Activated CD4-positive, alpha-beta memory T cell treated with anti-CD3 and anti-CD28 coated beads for 36 hours (primary cell): ENCODE results near the gene SPEG. TPM values are rescaled to one million over a fixed set of nuclear protein-coding genes. Genes with fewer than 3 reads are reported as not detected.

Experiments
- CTCF ChIA-PET: fragments of 350-600 bp; sonication (Branson Sonifier 250); formaldehyde crosslinking; loops from one replicate; lab custom pipeline; 2021; ENCODE audit warnings: antibody characterized with exemption, inconsistent platforms; lab: Charles Lee
- POLR2A ChIA-PET: fragments of 350-600 bp; sonication (Branson Sonifier 250); formaldehyde crosslinking; loops from one replicate; lab custom pipeline; 2021; ENCODE audit warnings: antibody characterized with exemption; lab: Charles Lee
- DNase-seq: peaks from one replicate; pipeline ENCODE4 v3.0.0-alpha.2; 2020
- H3K27ac Mint-ChIP-seq: one replicate; pipeline ENCODE4 v1.8.0; 2021; ENCODE audit warnings: mixed read lengths
- H3K27me3 Mint-ChIP-seq: one replicate; pipeline ENCODE4 v1.8.0; 2021; ENCODE audit warnings: mixed read lengths
- H3K36me3 Mint-ChIP-seq: one replicate; pipeline ENCODE4 v1.8.0; 2021; ENCODE audit warnings: mixed read lengths
- H3K4me1 Mint-ChIP-seq: one replicate; pipeline ENCODE4 v1.8.0; 2021; ENCODE audit warnings: low read depth, mixed read lengths
- H3K4me3 Mint-ChIP-seq: one replicate; pipeline ENCODE4 v1.8.0; 2021; ENCODE audit warnings: mild to moderate bottlenecking, mixed read lengths
- H3K9me3 Mint-ChIP-seq: one replicate; pipeline ENCODE4 v1.8.0; 2021; ENCODE audit warnings: mixed read lengths
- intact Hi-C: fragments of 100-400 bp; cut with micrococcal nuclease; formaldehyde crosslinking; loops from one replicate; pipeline ENCODE4 v1.15.1; 2023
- total RNA-seq, 2 experiments: library from RNA; stranded (reverse); gene quantifications; one replicate each; pipeline ENCODE4 v1.2.3, GENCODE V29; 2021

Gene SPEG
- total RNA-seq, 2 experiments from 2014 or later, result 1.1 to 1.7 TPM

- Mint-ChIP-seq H3K36me3 (peaks cover 4% of the 10 kb centered on the region), H3K9me3 (no peaks in the 10 kb centered on the region), H3K4me3 (peak within 1 kb of the TSS; percentile 83), H3K4me1 (peaks cover 38% of the 10 kb centered on the region), H3K27me3 (peaks cover 41% of the 10 kb centered on the region), H3K27ac (peak within 1 kb of the TSS; percentile 72)
- peak; percentile 97 for DNase-seq
- ChIA-PET CTCF (interaction anchor here (0.6 to 10.7 kb wide), 12 partner anchors 11 to 622 kb away, joined by 3 to 277 read pairs (median 4); partner anchors contain the start of genes CHPF and TMEM198), POLR2A (interaction anchor here (0.6 to 1.7 kb wide), 7 partner anchors 16 to 281 kb away, joined by 3 to 6 read pairs (median 4); partner anchors contain the start of genes CHPF, DNPEP, STK11IP and TMEM198)
- intact Hi-C loops, result loop anchor here (1.0 to 5.0 kb wide), 8 partner anchors 11 to 110 kb away; partner anchors contain the start of genes CHPF and STK11IP
Observed at GRCh38 chr2:219498280-219499057, 63.8 kb downstream of the SPEG start, which contains the start of gene GMPPA. Gene GMPPA (plus strand): TSS chr2:219498891. CDS start chr2:219499976, 1,085 bp downstream.

- Mint-ChIP-seq H3K9me3 (no peaks in the 10 kb centered on the region), H3K4me1 (peaks cover 38% of the 10 kb centered on the region), H3K27me3 (peaks cover 37% of the 10 kb centered on the region), H3K27ac (peak overlapping the region; percentile 72), H3K36me3 (peaks cover 7% of the 10 kb centered on the region), H3K4me3 (peak overlapping the region; percentile 83)
- intact Hi-C loops, result loop anchor here (2.0 to 5.0 kb wide), 2 partner anchors 22 to 57 kb away; no protein-coding TSS in a partner anchor
- ChIA-PET POLR2A (interaction anchor here (1.1 to 1.7 kb wide), 5 partner anchors 17 to 111 kb away, joined by 3 to 6 read pairs (median 5); partner anchors contain the start of genes DNPEP and STK11IP), CTCF (interaction anchor here (0.8 to 10.7 kb wide), 10 partner anchors 11 to 623 kb away, joined by 3 to 277 read pairs (median 4); partner anchors contain the start of genes CHPF and TMEM198)
- DNase-seq, result no peak
Observed at GRCh38 chr2:219499058-219499307, 64.3 kb downstream of the SPEG start.

- H3K27ac Mint-ChIP-seq, result peak overlapping the region; percentile 72
- DNase-seq, result no peak
- POLR2A ChIA-PET, result interaction anchor here (1.6 to 1.7 kb wide), 2 partner anchors 98 to 112 kb away, joined by 5 to 6 read pairs; partner anchors contain the start of genes DNPEP and STK11IP
- peaks cover 32% of the 10 kb centered on the region for H3K27me3 Mint-ChIP-seq
- peaks cover 12% of the 10 kb centered on the region for H3K36me3 Mint-ChIP-seq
- CTCF ChIA-PET, result interaction anchor here (0.7 to 10.7 kb wide), 5 partner anchors 10 to 111 kb away, joined by 3 to 277 read pairs (median 43); partner anchors contain the start of genes CHPF and TMEM198
- peaks cover 38% of the 10 kb centered on the region for H3K4me1 Mint-ChIP-seq
- peak overlapping the region; percentile 83 for H3K4me3 Mint-ChIP-seq
- intact Hi-C loops, result loop anchor here (2.0 to 5.0 kb wide), 2 partner anchors 23 to 57 kb away; no protein-coding TSS in a partner anchor
- H3K9me3 Mint-ChIP-seq, result no peaks in the 10 kb centered on the region
Observed at GRCh38 chr2:219499555-219499954, 64.9 kb downstream of the SPEG start.

GRCh38 chr2:219500135-219500534 is 65.5 kb downstream of the SPEG start:
- ChIA-PET POLR2A (no interaction called here), CTCF (interaction anchor here (0.7 to 10.7 kb wide), 4 partner anchors 9 to 112 kb away, joined by 3 to 277 read pairs (median 40); no protein-coding TSS in a partner anchor)
- DNase-seq, result no peak
- Mint-ChIP-seq H3K36me3 (peaks cover 15% of the 10 kb centered on the region), H3K27ac (no peak overlapping the region), H3K9me3 (no peaks in the 10 kb centered on the region), H3K4me3 (peak overlapping the region; percentile 33), H3K27me3 (peaks cover 26% of the 10 kb centered on the region), H3K4me1 (peaks cover 38% of the 10 kb centered on the region)
- intact Hi-C loops, result no loop called here

- H3K27ac Mint-ChIP-seq, result no peak overlapping the region
- no peak overlapping the region for H3K4me3 Mint-ChIP-seq
- H3K36me3 Mint-ChIP-seq, result peaks cover 31% of the 10 kb centered on the region
- intact Hi-C loops, result no loop called here
- peaks cover 15% of the 10 kb centered on the region for H3K27me3 Mint-ChIP-seq
- ChIA-PET CTCF (interaction anchor here (1.0 to 1.7 kb wide), 2 partner anchors 28 to 58 kb away, joined by 3 to 6 read pairs; no protein-coding TSS in a partner anchor), POLR2A (no interaction called here)
- H3K4me1 Mint-ChIP-seq, result peaks cover 34% of the 10 kb centered on the region
- no peak for DNase-seq
- H3K9me3 Mint-ChIP-seq, result no peaks in the 10 kb centered on the region
Observed at GRCh38 chr2:219501849-219502248, 67.2 kb downstream of the SPEG start.

GRCh38 chr2:219502618-219503017 is 68.0 kb downstream of the SPEG start:
- Mint-ChIP-seq H3K4me1 (peaks cover 28% of the 10 kb centered on the region), H3K36me3 (peaks cover 35% of the 10 kb centered on the region), H3K27ac (no peak overlapping the region), H3K4me3 (no peak overlapping the region), H3K27me3 (peaks cover 10% of the 10 kb centered on the region), H3K9me3 (no peaks in the 10 kb centered on the region)
- POLR2A ChIA-PET, result no interaction called here
- CTCF ChIA-PET, result interaction anchor here (1.7 kb wide), 1 partner anchor 27 kb away, joined by 6 read pairs; no protein-coding TSS in a partner anchor
- intact Hi-C loops, result no loop called here
- no peak for DNase-seq

- peaks cover 36% of the 10 kb centered on the region for H3K36me3 Mint-ChIP-seq
- H3K4me3 Mint-ChIP-seq, result no peak overlapping the region
- H3K4me1 Mint-ChIP-seq, result peaks cover 15% of the 10 kb centered on the region
- H3K9me3 Mint-ChIP-seq, result no peaks in the 10 kb centered on the region
- CTCF ChIA-PET, result no interaction called here
- POLR2A ChIA-PET, result interaction anchor here (1.4 kb wide), 1 partner anchor 117 kb away, joined by 4 read pairs; the partner anchor contains the start of gene DNPEP
- no peak overlapping the region for H3K27ac Mint-ChIP-seq
- DNase-seq, result no peak
- intact Hi-C loops, result no loop called here
- H3K27me3 Mint-ChIP-seq, result peaks cover 17% of the 10 kb centered on the region
Observed at GRCh38 chr2:219505585-219505984, 70.9 kb downstream of the SPEG start.

GRCh38 chr2:219506153-219506801 is 71.6 kb downstream of the SPEG start:
- H3K4me1 Mint-ChIP-seq, result peaks cover 15% of the 10 kb centered on the region
- peaks cover 34% of the 10 kb centered on the region for H3K36me3 Mint-ChIP-seq
- H3K27me3 Mint-ChIP-seq, result peaks cover 22% of the 10 kb centered on the region
- intact Hi-C loops, result no loop called here
- no peak overlapping the region for H3K4me3 Mint-ChIP-seq
- ChIA-PET POLR2A (interaction anchor here (1.4 kb wide), 1 partner anchor 118 kb away, joined by 4 read pairs; the partner anchor contains the start of gene DNPEP), CTCF (interaction anchor here (1.4 to 7.2 kb wide), 2 partner anchors 9 to 36 kb away, joined by 3 to 77 read pairs; partner anchors contain the start of gene GMPPA)
- no peak for DNase-seq
- no peaks in the 10 kb centered on the region for H3K9me3 Mint-ChIP-seq
- no peak overlapping the region for H3K27ac Mint-ChIP-seq

GRCh38 chr2:219506802-219507526 is 72.3 kb downstream of the SPEG start:
- Mint-ChIP-seq H3K36me3 (peaks cover 32% of the 10 kb centered on the region), H3K9me3 (no peaks in the 10 kb centered on the region), H3K27ac (no peak overlapping the region), H3K4me1 (peaks cover 12% of the 10 kb centered on the region), H3K27me3 (peaks cover 26% of the 10 kb centered on the region), H3K4me3 (no peak overlapping the region)
- DNase-seq, result no peak
- CTCF ChIA-PET, result interaction anchor here (1.4 to 7.2 kb wide), 3 partner anchors 9 to 35 kb away, joined by 3 to 77 read pairs (median 69); partner anchors contain the start of gene GMPPA
- intact Hi-C loops, result no loop called here
- POLR2A ChIA-PET, result interaction anchor here (1.4 kb wide), 1 partner anchor 119 kb away, joined by 4 read pairs; the partner anchor contains the start of gene DNPEP

- peaks cover 12% of the 10 kb centered on the region for H3K4me1 Mint-ChIP-seq
- intact Hi-C loops, result no loop called here
- H3K36me3 Mint-ChIP-seq, result peaks cover 32% of the 10 kb centered on the region
- no peak overlapping the region for H3K27ac Mint-ChIP-seq
- no peak for DNase-seq
- H3K27me3 Mint-ChIP-seq, result peaks cover 31% of the 10 kb centered on the region
- H3K9me3 Mint-ChIP-seq, result no peaks in the 10 kb centered on the region
- no peak overlapping the region for H3K4me3 Mint-ChIP-seq
- CTCF ChIA-PET, result interaction anchor here (0.6 to 7.2 kb wide), 6 partner anchors 10 to 35 kb away, joined by 3 to 77 read pairs (median 4); partner anchors contain the start of gene GMPPA
- POLR2A ChIA-PET, result no interaction called here
Observed at GRCh38 chr2:219507581-219508443, 73.2 kb downstream of the SPEG start.
